ENCODE results near the gene POLA1.

The POLA1 gene

DNA sequence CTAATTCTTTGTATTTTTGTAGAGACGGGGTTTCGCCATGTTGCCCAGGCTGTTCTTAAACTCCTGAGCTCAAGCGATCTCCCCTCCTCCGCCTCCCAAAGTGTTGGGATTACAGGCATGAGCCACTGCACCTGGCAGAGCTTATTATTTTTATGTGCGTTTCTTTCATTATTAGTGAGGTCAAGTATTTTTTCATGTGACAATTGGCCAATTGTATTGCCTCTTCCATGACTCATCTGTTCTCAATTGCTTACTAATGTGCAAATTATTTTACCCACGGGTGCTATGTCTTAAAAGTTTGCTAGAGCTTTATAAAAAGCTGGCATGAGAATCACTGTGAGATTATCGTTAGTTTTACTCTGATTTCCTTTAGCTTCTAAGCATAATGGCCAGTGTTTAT is 335.0 kb downstream of the POLA1 start:
- no peak for DNase-seq

DNA sequence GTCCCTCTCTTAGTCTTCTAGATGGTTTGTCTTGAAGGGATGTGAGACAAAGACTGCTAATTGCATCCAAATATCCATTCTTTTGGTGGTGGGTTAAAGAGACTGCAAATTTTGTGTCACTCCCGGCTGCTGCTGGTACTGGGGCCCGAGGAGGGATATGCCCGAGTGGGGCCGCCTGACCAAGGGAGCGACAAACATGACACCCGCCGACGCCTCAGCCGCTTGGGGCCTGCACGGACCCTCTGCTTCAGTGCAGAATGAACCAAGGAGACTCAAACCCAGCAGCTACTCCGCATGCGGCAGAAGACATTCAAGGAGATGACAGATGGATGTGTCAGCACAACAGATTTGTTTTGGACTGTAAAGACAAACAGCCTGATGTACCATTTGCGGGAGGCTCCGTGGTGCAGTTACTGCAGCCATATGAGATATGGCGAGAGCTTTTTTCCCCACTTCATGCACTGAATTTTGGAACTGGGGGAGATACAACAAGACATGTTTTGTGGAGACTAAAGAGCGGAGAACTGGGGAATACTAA is 335.6 kb downstream of the POLA1 start:
- DNase-seq = no peak

DNA sequence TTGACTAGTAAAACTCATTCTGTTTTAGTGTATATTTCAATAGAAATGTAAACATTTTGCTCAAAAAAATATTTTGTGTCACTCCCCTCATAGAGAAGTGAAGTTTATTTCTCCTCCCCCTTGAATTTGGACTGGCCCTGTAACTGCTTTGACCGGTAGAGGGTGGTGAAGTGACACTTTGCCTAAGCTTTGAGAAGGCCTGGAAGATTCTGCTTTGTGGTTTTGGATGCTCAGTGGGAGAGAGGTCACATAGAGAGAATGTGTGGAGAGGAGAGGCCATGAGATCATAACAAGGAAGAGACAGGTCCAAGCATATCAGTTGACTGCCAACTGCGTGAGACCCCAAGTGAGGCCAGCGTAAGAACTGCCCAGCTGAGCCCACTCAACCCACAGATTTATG is 341.2 kb downstream of the POLA1 start:
- no peak for DNase-seq

DNA sequence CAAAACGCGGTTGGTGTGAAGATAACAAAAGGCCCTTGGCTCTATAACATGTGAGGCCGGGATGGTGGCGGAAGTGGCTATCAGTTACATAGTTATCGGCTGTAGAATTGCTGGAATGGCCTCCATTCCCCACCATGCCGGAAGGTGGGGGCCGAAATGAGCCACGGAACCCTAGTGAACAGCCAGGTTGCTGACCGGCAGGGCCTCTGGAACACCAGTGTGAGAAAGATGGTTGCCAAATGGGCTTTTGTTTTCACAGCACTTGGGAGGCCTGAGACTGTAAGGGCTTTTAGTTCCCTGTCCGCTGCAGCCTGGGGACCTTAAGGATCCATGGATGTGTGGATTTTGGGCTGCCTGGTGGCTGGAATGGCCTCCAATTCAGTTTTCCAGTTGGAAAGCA is 345.3 kb downstream of the POLA1 start:
- no peak for DNase-seq

DNA sequence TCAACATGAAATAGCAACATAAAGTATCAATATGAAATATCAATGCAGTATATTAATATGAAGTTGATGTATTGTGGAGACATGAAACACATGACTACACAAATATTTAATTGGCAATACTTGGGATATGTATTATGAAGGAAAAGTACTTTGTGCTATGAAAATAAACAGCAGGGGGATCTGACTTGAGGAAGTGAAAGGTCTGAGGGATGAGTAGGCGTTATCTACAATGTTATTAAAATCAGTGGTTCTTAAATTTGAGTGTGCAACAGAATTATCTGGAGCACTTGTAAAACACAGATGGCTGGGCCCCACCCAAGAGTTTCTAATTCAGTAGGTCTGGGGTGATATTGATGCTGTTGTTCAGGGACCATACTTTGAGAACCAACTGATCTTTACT is 349.5 kb downstream of the POLA1 start:
- DNase-seq = no peak

Data from right kidney (tissue), 1 donor.